ENCODE results near the gene ZP1. TPM values are rescaled to one million over a fixed set of nuclear protein-coding genes. Genes with fewer than 3 reads are reported as not detected.

Gene ZP1
- total and polyA plus RNA-seq, 8 donors = 0.11 TPM; not detected in 7

- intact Hi-C loops (cut with DNase I) = no loop called here
- no peak for ATAC-seq
- Histone ChIP-seq H3K4me1 (peaks cover 0 to 14% of the 10 kb centered on the region in 2 donors), H3K4me3 (no peak overlapping the region), H3K36me3 (no peaks in the 10 kb centered on the region), H3K9me3 (no peaks in the 10 kb centered on the region), H3K27me3 (peaks cover 0 to 7% of the 10 kb centered on the region in 2 donors), H3K27ac (no peak overlapping the region)
- no peak for TF ChIP-seq CTCF (IDR thresholded peaks at IDR 0.05)
- DNase-seq = no peak
Measured at GRCh38 chr11:60869451-60869825, 2.1 kb downstream of the ZP1 start.

GRCh38 chr11:60870276-60870675 is 2.9 kb downstream of the ZP1 start:
- H3K27me3 ChIP-seq = peaks cover 0 to 7% of the 10 kb centered on the region in 2 donors
- H3K9me3 ChIP-seq = no peaks in the 10 kb centered on the region
- ATAC-seq (no peak), DNase-seq (no peak)
- H3K36me3 ChIP-seq = no peaks in the 10 kb centered on the region
- intact Hi-C loops (cut with DNase I) = no loop called here
- peaks cover 0 to 14% of the 10 kb centered on the region in 2 donors for H3K4me1 ChIP-seq
- H3K27ac ChIP-seq = no peak overlapping the region
- no peak for TF ChIP-seq CTCF (IDR thresholded peaks at IDR 0.05)
- no peak overlapping the region for H3K4me3 ChIP-seq

GRCh38 chr11:60870733-60871377 is 3.5 kb downstream of the ZP1 start:
- intact Hi-C loops (cut with DNase I) = no loop called here
- TF ChIP-seq CTCF (IDR thresholded peaks at IDR 0.05) = no peak
- no peak overlapping the region for H3K27ac ChIP-seq
- H3K4me3 ChIP-seq = no peak overlapping the region
- peaks cover 0 to 14% of the 10 kb centered on the region in 2 donors for H3K4me1 ChIP-seq
- H3K36me3 ChIP-seq = no peaks in the 10 kb centered on the region
- H3K27me3 ChIP-seq = peaks cover 0 to 7% of the 10 kb centered on the region in 2 donors
- H3K9me3 ChIP-seq = no peaks in the 10 kb centered on the region
- no peak for DNase-seq
- ATAC-seq = no peak

GRCh38 chr11:60871378-60872061 is 4.2 kb downstream of the ZP1 start:
- intact Hi-C loops (cut with DNase I) = no loop called here
- no peak overlapping the region for H3K27ac ChIP-seq
- no peaks in the 10 kb centered on the region for H3K9me3 ChIP-seq
- peaks cover 0 to 14% of the 10 kb centered on the region in 2 donors for H3K4me1 ChIP-seq
- no peaks in the 10 kb centered on the region for H3K36me3 ChIP-seq
- H3K27me3 ChIP-seq = peaks cover 0 to 7% of the 10 kb centered on the region in 2 donors
- TF ChIP-seq CTCF (IDR thresholded peaks at IDR 0.05) = no peak
- H3K4me3 ChIP-seq = no peak overlapping the region
- peak; percentile 64 for ATAC-seq
- no peak for DNase-seq

GRCh38 chr11:60872124-60872960 is 5.0 kb downstream of the ZP1 start:
- intact Hi-C loops (cut with DNase I) = no loop called here
- H3K9me3 ChIP-seq = no peaks in the 10 kb centered on the region
- H3K36me3 ChIP-seq = no peaks in the 10 kb centered on the region
- TF ChIP-seq CTCF (IDR thresholded peaks at IDR 0.05) = no peak
- peaks cover 0 to 14% of the 10 kb centered on the region in 2 donors for H3K4me1 ChIP-seq
- DNase-seq = peak in 1 of 4 donors; percentile 43
- H3K27me3 ChIP-seq = peaks cover 0 to 7% of the 10 kb centered on the region in 2 donors
- no peak overlapping the region for H3K27ac ChIP-seq
- ATAC-seq = peak; percentile 55
- H3K4me3 ChIP-seq = no peak overlapping the region

Data from left lung (tissue), 10 donors.